Measurements from ENCODE around the gene SERP2.

Gene SERP2

DNA sequence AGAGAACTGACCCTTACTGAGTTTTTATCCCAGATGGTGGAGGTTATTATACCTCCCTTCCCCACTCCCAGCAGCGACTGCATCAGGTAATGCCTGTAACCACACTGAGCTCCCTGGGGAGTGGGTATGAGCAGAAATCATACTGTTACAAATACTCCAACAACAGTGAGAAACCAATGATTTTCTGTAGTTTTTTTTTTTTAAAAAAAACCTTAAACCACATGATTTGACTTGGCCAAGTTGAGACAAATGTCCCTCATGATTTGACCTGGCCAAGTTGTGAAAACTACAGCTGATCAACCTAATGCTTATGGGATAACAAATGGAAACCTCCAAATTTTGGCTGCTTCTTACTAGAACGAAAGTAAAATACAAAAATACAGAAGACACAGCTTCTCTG, 33.1 kb upstream of the SERP2 start:
- TF ChIP-seq, protein P1, sequence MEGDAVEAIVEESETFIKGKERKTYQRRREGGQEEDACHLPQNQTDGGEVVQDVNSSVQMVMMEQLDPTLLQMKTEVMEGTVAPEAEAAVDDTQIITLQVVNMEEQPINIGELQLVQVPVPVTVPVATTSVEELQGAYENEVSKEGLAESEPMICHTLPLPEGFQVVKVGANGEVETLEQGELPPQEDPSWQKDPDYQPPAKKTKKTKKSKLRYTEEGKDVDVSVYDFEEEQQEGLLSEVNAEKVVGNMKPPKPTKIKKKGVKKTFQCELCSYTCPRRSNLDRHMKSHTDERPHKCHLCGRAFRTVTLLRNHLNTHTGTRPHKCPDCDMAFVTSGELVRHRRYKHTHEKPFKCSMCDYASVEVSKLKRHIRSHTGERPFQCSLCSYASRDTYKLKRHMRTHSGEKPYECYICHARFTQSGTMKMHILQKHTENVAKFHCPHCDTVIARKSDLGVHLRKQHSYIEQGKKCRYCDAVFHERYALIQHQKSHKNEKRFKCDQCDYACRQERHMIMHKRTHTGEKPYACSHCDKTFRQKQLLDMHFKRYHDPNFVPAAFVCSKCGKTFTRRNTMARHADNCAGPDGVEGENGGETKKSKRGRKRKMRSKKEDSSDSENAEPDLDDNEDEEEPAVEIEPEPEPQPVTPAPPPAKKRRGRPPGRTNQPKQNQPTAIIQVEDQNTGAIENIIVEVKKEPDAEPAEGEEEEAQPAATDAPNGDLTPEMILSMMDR (IDR thresholded peaks at IDR 0.05), result no peak
- DNase-seq, result no peak
- H3K4me1 ChIP-seq, result no peaks in the 10 kb centered on the region
- H3K27ac ChIP-seq, result no peak overlapping the region
- H3K36me3 ChIP-seq, result no peaks in the 10 kb centered on the region
- intact Hi-C loops (cut with DNase I; ENCODE audit: low total_unique reads), result no loop called here
- no peak overlapping the region for H3K4me3 ChIP-seq
- H3K9me3 ChIP-seq, result no peaks in the 10 kb centered on the region
- no peaks in the 10 kb centered on the region for H3K27me3 ChIP-seq

GRCh38 chr13:44342741-44343140, 30.9 kb upstream of the SERP2 start:
- no peaks in the 10 kb centered on the region for H3K9me3 ChIP-seq
- no peak overlapping the region for H3K4me3 ChIP-seq
- DNase-seq, result no peak
- intact Hi-C loops (cut with DNase I; ENCODE audit: low total_unique reads), result no loop called here
- H3K27ac ChIP-seq, result no peak overlapping the region
- H3K27me3 ChIP-seq, result no peaks in the 10 kb centered on the region
- TF ChIP-seq, protein P1 (IDR thresholded peaks at IDR 0.05), result no peak
- H3K36me3 ChIP-seq, result no peaks in the 10 kb centered on the region
- H3K4me1 ChIP-seq, result no peaks in the 10 kb centered on the region

GRCh38 chr13:44346534-44346933, 27.1 kb upstream of the SERP2 start:
- Histone ChIP-seq H3K9me3 (no peaks in the 10 kb centered on the region), H3K4me3 (no peak overlapping the region), H3K36me3 (no peaks in the 10 kb centered on the region), H3K4me1 (no peaks in the 10 kb centered on the region), H3K27me3 (no peaks in the 10 kb centered on the region), H3K27ac (no peak overlapping the region)
- intact Hi-C loops (cut with DNase I; ENCODE audit: low total_unique reads), result no loop called here
- TF ChIP-seq, protein P1 (IDR thresholded peaks at IDR 0.05), result no peak
- no peak for DNase-seq

- H3K4me3 ChIP-seq, result no peak overlapping the region
- no peak for DNase-seq
- TF ChIP-seq, protein P1 (IDR thresholded peaks at IDR 0.05), result no peak
- no peaks in the 10 kb centered on the region for H3K4me1 ChIP-seq
- no peaks in the 10 kb centered on the region for H3K27me3 ChIP-seq
- no peak overlapping the region for H3K27ac ChIP-seq
- H3K36me3 ChIP-seq, result no peaks in the 10 kb centered on the region
- intact Hi-C loops (cut with DNase I; ENCODE audit: low total_unique reads), result no loop called here
- H3K9me3 ChIP-seq, result no peaks in the 10 kb centered on the region
Measured at GRCh38 chr13:44347301-44347700, 26.3 kb upstream of the SERP2 start.

- Histone ChIP-seq H3K4me1 (no peaks in the 10 kb centered on the region), H3K27ac (no peak overlapping the region), H3K27me3 (no peaks in the 10 kb centered on the region), H3K4me3 (no peak overlapping the region), H3K36me3 (no peaks in the 10 kb centered on the region), H3K9me3 (no peaks in the 10 kb centered on the region)
- intact Hi-C loops (cut with DNase I; ENCODE audit: low total_unique reads), result no loop called here
- DNase-seq, result no peak
- TF ChIP-seq, protein P1 (IDR thresholded peaks at IDR 0.05), result no peak
Measured at GRCh38 chr13:44347949-44348348, 25.7 kb upstream of the SERP2 start.
